ENCODE measurements around the gene IFNGR1. TPM values are rescaled to one million over a fixed set of nuclear protein-coding genes. Genes with fewer than 3 reads are reported as not detected.
A peak's percentile ranks its signal among the peaks of the same experiment; 100 is the strongest.

The IFNGR1 gene
- total and polyA plus RNA-seq, 10 of the 15 experiments (the other 5 are each of a cell fraction or from before 2014, with no cell fraction given), result 89.0 to 296 (median 138) TPM

GRCh38 chr6:137214931-137215330 lies 4.3 kb downstream of the IFNGR1 start:
- no TSS peak for BruUV-seq (replicated peaks)
- POLR2A ChIA-PET, result interaction anchor here (1.5 to 4.9 kb wide), 3 partner anchors 13 to 49 kb away, joined by 6 to 37 read pairs (median 14); no protein-coding TSS in a partner anchor

More at GRCh38 chr6:137214931-137215330, 4.3 kb downstream of the IFNGR1 start:
- Histone ChIP-seq H2AFZ (ENCODE audit: control insufficient read depth, low read depth, low read length) (no peak overlapping the region), H3K4me1 (ENCODE audit: control insufficient read depth, insufficient read depth, low read length) (peaks cover 9% of the 10 kb centered on the region; the same call in 1 of the 2 replicates), H3K79me2 (ENCODE audit: control insufficient read depth, insufficient read depth, low read length) (peaks cover 98% of the 10 kb centered on the region), H3K27ac (ENCODE audit: control insufficient read depth, insufficient read depth) (peak overlapping the region; percentile 94), H3K27me3 (replicated peaks in 1 of 2; ENCODE audit: control insufficient read depth in 2 of 2, insufficient read depth in 2 of 2, low read length in 1 of 2) (no peaks in the 10 kb centered on the region), H3K9me3 (replicated peaks; ENCODE audit: control insufficient read depth, insufficient read depth, low read length) (peaks cover 11% of the 10 kb centered on the region), H4K20me1 (ENCODE audit: control insufficient read depth, insufficient read depth) (no peaks in the 10 kb centered on the region), H3K9ac (ENCODE audit: control insufficient read depth, insufficient read depth, low read length) (peak overlapping the region; percentile 86; the same call in 1 of the 2 replicates), H3K4me2 (ENCODE audit: control insufficient read depth, insufficient read depth) (peak overlapping the region; percentile 72), H3K4me3 (peak overlapping the region; percentile 64), H3K36me3 (ENCODE audit: control insufficient read depth in 2 of 2, insufficient read depth in 2 of 2, low read length in 1 of 2) (peaks cover 5 to 19% of the 10 kb centered on the region in 2 experiments)
- ChIA-PET RAD21 (ENCODE audit: unreplicated experiment) (interaction anchor here (0.7 to 8.0 kb wide), 7 partner anchors 8 to 119 kb away, joined by 3 to 68 read pairs (median 43); partner anchors contain the start of gene IL22RA2), CTCF (interaction anchor here (0.9 to 1.2 kb wide), 2 partner anchors 13 to 42 kb away, joined by 3 to 4 read pairs; no protein-coding TSS in a partner anchor), SMC1A (ENCODE audit: uncharacterized antibody, unreplicated experiment) (interaction anchor here (1.1 to 7.9 kb wide), 11 partner anchors 8 to 138 kb away, joined by 3 to 89 read pairs (median 32); no protein-coding TSS in a partner anchor)
- FAIRE-seq (no peak), ATAC-seq (no peak), DNase-seq (ENCODE audit: low read depth, low spot score) (no peak)
- in situ Hi-C loops (cut with MboI) (loop anchor here (5.0 kb wide), 1 partner anchor 113 kb away; no protein-coding TSS in a partner anchor), intact Hi-C loops (cut with micrococcal nuclease; ENCODE audit: unreplicated experiment) (no loop called here)
- 82% methylated on average over 3 of the region's 3 CpGs for WGBS (ENCODE audit: insufficient coverage, insufficient replicate concordance, low lambda C conversion rate, missing lambda C conversion rate)
- TF ChIP-seq HSF1 (IDR thresholded peaks at IDR 0.05; ENCODE audit: low read depth, low read length) (no peak), TCF3 (IDR thresholded peaks at IDR 0.05; ENCODE audit: borderline replicate concordance, insufficient read depth, low read depth, low read length) (no peak), NFIC (IDR thresholded peaks at IDR 0.05; ENCODE audit: low read depth, low read length) (peak; percentile 9; the same call in 1 of the 2 replicates)

Data from GM12878 (cell line).